DND-41 (cell line): ENCODE results near the gene SDF2L1.

Experiments
- ATAC-seq: fragments of 200-7000 bp; cut with Tn5 transposase; 3 replicates; pipeline ENCODE4 v1.9.1; 2021; ENCODE audit warnings: low read depth; ENCODE audit not compliant: insufficient read depth
- DNase-seq: peaks from one replicate; pipeline ENCODE4 v3.0.0-alpha.2; 2020
- H2AFZ ChIP-seq: 2 replicates; pipeline ENCODE4 v1.6.0; 2012; ENCODE audit warnings: low read depth, low read length
- H3K27ac ChIP-seq: 2 replicates; pipeline ENCODE4 v1.5.1; 2012; ENCODE audit warnings: low read length, inconsistent platforms
- H3K27me3 ChIP-seq: fragments of 200-600 bp; sonication (generic); 2 replicates; pipeline ENCODE4 v1.6.0; 2012; ENCODE audit warnings: low read length, mild to moderate bottlenecking, inconsistent platforms; ENCODE audit not compliant: insufficient read depth, poor library complexity
- H3K36me3 ChIP-seq: 2 replicates; pipeline ENCODE4 v1.5.1; 2012; ENCODE audit warnings: low read length, inconsistent platforms; ENCODE audit not compliant: insufficient read depth
- H3K4me1 ChIP-seq: 2 replicates; pipeline ENCODE4 v1.5.1; 2012; ENCODE audit warnings: mild to moderate bottlenecking, low read length; ENCODE audit not compliant: insufficient read depth
- H3K4me2 ChIP-seq: 2 replicates; pipeline ENCODE4 v1.6.0; 2012; ENCODE audit warnings: mild to moderate bottlenecking, moderate library complexity, low read length, inconsistent platforms; ENCODE audit not compliant: insufficient read depth
- H3K4me3 ChIP-seq, 2 experiments: fragments of 200-600 bp in 1 of 2; shearing (Covaris generic) in 1 of 2; 2 replicates each; pipeline ENCODE4 v1.5.1; 2012 to 2016; ENCODE audit warnings: inconsistent platforms in 2 of 2, low read length in 2 of 2, mild to moderate bottlenecking in 2 of 2, low read depth in 1 of 2, moderate library complexity in 1 of 2
- H3K79me2 ChIP-seq: 2 replicates; pipeline ENCODE4 v1.6.0; 2012; ENCODE audit warnings: low read length, inconsistent platforms; ENCODE audit not compliant: insufficient read depth
- H3K9ac ChIP-seq: 2 replicates; pipeline ENCODE4 v1.6.0; 2012; ENCODE audit warnings: low read depth, mild to moderate bottlenecking, inconsistent platforms, low read length, moderate library complexity
- H3K9me3 ChIP-seq: 2 replicates; pipeline ENCODE4 v1.5.1; 2012; ENCODE audit warnings: low read length, moderate library complexity, mild to moderate bottlenecking, inconsistent platforms; ENCODE audit not compliant: insufficient read depth, severe bottlenecking
- H4K20me1 ChIP-seq: 2 replicates; pipeline ENCODE4 v1.6.0; 2012; ENCODE audit warnings: low read length; ENCODE audit not compliant: insufficient read depth
- CTCF ChIP-seq: IDR thresholded peaks from 2 replicates; pipeline ENCODE4 v1.5.1; 2012; ENCODE audit warnings: borderline replicate concordance, low read length, moderate library complexity, mild to moderate bottlenecking; ENCODE audit not compliant: poor library complexity, severe bottlenecking; ENCODE audit errors: extremely low read depth
- EZH2 ChIP-seq: IDR thresholded peaks from 3 replicates; pipeline ENCODE4 v1.6.1; 2012; ENCODE audit warnings: borderline replicate concordance, low read depth, mild to moderate bottlenecking, moderate library complexity, low read length, inconsistent platforms; ENCODE audit not compliant: severe bottlenecking

SDF2L1 gene

DNA sequence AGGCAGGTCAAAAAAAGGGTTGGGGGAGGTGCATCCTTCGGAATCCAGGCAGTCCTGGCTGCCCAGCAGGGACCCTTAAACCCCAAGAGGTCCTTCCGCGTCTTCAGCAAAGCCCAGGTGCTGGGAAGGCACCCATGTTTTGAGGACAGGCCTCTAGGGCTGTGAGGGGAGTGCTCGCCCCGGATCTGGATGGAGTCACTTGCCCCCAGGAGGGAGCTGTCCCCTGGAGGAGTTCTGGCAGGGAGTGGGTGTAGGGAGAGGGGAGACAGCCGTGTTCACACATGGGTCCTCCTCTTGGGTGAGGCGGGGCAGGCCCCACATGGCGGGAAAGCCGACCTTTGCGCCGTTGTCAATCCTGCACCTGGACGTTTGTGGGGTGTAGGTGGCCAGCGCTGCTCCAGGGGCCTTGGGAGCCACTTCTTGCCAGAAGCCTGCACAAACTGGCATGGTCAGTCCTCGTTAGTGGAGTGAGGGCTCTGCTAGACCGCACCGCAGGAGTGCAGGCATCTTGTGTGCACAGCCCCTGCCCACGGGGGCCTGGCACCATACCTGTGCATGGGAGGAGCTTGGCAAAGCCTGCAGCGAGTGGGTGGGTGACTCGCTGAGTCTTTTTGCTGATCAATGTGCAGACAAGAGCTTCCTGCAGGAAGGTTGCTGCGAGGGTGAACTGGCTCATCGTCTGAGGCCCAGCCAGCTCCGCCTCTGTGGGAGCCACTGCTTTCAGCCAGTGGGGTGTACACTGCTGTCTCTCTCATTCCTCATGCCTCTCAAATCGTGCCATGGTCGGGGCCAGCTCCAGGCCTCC lies 39.7 kb downstream of the SDF2L1 start:
- no peak for DNase-seq
- no peak overlapping the region for H3K4me2 ChIP-seq

DNA sequence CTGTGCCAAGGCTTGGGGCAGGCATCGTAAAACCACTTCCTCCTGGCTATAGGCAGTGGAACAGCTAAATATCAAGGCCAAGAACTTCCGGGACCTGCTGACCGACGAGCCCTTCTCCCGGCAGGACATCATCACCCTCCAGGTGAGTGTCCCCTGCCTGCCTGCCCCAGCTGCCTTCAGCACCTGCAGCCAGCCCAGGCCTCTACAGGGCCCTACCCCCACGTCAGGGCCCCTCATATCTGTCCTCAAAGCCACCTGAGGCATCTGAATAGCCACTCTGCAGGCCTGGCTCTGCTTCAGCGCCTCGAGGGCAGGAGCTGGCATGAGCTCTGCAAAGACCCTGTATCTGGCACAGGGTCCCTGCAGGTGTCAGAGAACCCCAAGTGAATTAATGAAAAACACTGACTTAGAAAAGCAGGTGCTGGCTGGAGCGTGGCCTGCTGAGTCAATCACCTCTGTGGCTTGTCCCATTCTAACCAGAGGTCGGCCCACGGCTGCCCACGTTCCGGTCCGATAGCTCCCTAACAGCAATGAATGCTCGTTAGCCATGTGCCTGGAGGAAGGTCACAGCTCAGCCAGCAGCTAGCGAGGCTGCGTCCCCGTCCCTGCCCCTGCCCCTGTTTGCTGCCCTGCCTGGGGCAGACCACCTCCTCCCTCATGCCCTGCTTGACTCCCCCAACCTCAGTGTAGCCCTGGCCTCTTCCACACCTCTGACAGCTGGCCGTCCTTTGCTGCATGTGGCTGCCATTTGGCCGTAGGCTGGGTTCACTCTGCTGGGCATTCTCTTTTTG lies 40.5 kb downstream of the SDF2L1 start:
- Histone ChIP-seq H3K27me3 (no peaks in the 10 kb centered on the region), H3K9me3 (no peaks in the 10 kb centered on the region), H3K36me3 (peaks cover 58% of the 10 kb centered on the region), H3K79me2 (no peaks in the 10 kb centered on the region), H2AFZ (no peak overlapping the region), H3K4me1 (no peaks in the 10 kb centered on the region), H4K20me1 (peaks cover 3% of the 10 kb centered on the region; the same call in 1 of the 2 replicates), H3K9ac (no peak overlapping the region), H3K27ac (no peak overlapping the region), H3K4me3 (no peak overlapping the region), H3K4me2 (no peak overlapping the region)
- ATAC-seq (no peak), DNase-seq (no peak)
- TF ChIP-seq EZH2 = no peak
- TF ChIP-seq CTCF = no peak

More for the DNA sequence above, 39.7 kb downstream of the SDF2L1 start:
- ATAC-seq = no peak
- Histone ChIP-seq H3K9me3 (no peaks in the 10 kb centered on the region), H4K20me1 (peaks cover 3% of the 10 kb centered on the region; the same call in 1 of the 2 replicates), H3K36me3 (peaks cover 55% of the 10 kb centered on the region), H2AFZ (no peak overlapping the region), H3K27me3 (no peaks in the 10 kb centered on the region), H3K4me3 (no peak overlapping the region), H3K27ac (no peak overlapping the region), H3K79me2 (no peaks in the 10 kb centered on the region), H3K9ac (no peak overlapping the region), H3K4me1 (no peaks in the 10 kb centered on the region)
- TF ChIP-seq EZH2 (no peak), CTCF (no peak)

- no peak for ATAC-seq
- H3K4me3 ChIP-seq = no peak overlapping the region
- no peak overlapping the region for H3K4me2 ChIP-seq
- no peak overlapping the region for H2AFZ ChIP-seq
- H3K27ac ChIP-seq = no peak overlapping the region
- H3K9ac ChIP-seq = no peak overlapping the region
- H3K36me3 ChIP-seq = peaks cover 63% of the 10 kb centered on the region
- DNase-seq = no peak
- H3K27me3 ChIP-seq = no peaks in the 10 kb centered on the region
- H3K9me3 ChIP-seq = no peaks in the 10 kb centered on the region
- H3K79me2 ChIP-seq = no peaks in the 10 kb centered on the region
- H4K20me1 ChIP-seq = 0 out of 2 replicates have a peak, but pooled peaks cover 3% of the 10 kb centered on the region
- TF ChIP-seq EZH2 = no peak
- H3K4me1 ChIP-seq = no peaks in the 10 kb centered on the region
Measured at GRCh38 chr22:21683401-21683811, 41.3 kb downstream of the SDF2L1 start.
